Fibroblast of gingiva (primary cell): ENCODE results near the gene FGF23.
"Not testable (repeated sequence)": the region's sequence is repeated elsewhere in the genome, so short reads cannot be mapped to it uniquely, and the experiment has no call there.

ENCODE experiments used
- DNase-seq: peaks from one replicate; pipeline ENCODE4 v3.0.0-alpha.2; 2011; ENCODE audit warnings: low read depth

FGF23 gene

DNA sequence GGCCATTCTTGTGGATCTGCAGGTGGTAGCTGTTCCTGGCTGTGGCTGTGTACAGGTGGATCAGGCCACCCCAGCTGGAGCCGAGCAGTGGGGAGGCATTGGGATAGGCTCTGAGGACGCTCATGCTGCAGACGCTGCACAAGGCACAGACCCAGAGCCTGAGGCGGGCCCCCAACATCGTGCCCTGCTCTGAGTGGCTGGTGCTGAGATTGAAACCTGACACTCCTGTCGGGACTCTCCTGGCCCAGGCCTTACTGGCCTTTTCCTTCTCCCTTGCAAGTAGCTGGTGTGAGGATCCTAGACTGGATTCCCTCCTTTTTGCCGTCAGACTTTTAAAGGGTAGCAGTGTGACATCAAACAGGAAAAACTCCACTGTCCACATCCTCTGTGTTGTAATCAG lies at the start of gene FGF23:
TSS of gene FGF23 (minus strand) at position 308 of the 400 bp plus-strand sequence. CDS start at position 178, 130 bp downstream.
- DNase-seq = no peak

DNA sequence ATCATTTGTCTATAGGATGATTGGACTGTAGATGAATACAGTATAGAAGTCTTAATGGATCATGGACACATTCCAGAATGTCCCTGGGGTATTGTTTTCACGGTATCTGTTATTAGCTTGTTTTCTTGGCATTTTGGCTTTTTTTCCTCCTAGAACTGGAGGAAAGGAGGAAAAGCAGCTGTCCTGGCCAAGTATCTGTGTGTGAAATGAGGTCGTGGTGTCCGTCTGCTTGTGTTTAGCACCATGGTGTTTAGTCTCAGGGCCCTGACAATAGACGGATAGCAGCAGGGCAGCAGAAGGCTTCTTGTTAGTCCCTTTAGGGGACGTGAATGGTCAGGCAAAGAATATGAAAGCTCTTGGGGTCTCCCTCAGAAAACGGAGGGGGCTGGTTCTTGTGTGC lies 44.9 kb upstream of the FGF23 start:
- DNase-seq = no peak

DNA sequence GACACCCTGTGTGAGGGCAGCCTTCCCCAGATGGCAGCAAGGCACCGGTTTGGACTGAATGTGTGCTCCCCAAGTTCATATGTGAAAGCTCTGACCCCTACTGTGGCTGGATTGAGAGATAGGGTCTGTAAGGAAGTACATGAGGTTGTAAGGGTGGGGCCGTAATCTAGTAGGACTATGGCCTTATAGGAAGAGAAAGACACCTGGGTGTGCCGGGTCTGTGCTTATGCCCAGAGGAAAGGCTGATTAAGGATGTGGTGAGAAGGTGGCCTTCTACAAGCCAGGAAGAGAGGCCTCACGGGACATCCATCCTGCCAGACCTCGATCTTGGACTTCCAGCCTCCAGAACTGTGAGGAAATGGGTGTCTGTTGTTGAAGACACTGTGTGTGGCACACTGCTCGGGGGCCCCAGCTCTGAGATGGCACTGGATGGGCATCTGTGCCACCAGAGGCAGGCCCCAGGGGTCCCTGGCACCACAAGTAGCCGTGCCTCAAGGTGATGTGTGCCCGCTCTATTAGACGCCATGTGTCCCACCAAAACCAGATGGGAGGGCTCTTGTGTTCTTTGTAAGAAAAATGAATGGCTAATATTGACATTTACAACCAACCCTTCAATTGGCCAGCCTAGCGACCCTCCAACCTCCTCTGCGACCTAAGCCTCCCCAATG lies 44.1 kb upstream of the FGF23 start:
- DNase-seq = no peak

- DNase-seq = no peak
Measured at GRCh38 chr12:4422985-4423384, 43.5 kb upstream of the FGF23 start.

DNA sequence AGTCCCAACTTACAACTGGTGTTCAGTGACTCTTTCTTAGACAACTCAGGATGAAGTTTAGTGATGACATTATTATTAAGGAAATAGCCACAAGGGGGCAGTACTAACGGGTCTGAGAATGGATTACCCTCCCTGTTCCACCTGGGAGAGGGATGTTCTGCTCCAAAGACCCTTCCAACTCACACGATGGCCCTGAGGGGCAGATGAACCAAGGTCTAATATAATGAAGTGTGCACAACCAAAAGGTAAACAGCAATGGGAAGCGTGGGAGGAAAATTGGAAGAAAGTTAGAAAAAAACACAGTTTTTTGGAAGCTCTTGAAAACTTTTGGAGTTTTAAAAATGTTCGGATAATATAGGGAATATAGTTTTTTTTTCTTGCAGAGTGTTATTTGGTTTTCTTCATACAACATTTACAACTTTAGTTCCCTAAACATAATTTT lies 42.1 kb upstream of the FGF23 start:
- no peak for DNase-seq

DNA sequence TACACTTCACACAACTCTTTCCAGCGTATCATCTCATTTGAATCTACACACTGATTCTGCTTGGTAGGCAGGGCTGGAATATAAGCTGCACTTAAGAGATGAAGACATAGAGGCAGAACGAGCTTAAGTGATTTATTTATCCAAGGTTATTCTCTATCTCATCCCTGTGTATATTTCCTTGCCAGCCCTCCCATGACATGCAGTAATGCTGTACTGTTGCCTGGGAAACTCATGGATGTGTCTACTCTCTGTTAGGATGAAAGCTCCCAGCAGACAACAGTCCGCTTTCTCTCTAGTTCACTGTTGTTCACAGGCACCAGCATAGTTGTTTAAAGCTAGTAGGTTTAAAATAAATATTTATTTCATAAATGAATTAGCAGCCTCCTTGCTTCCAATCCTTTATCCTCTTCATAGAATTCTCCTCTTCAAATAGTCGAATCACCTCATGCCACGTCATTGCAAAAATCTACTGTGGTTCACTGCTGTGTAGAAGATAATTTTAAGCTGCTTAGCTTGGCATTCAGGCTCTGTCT lies 40.7 kb upstream of the FGF23 start:
- DNase-seq = no peak

DNA sequence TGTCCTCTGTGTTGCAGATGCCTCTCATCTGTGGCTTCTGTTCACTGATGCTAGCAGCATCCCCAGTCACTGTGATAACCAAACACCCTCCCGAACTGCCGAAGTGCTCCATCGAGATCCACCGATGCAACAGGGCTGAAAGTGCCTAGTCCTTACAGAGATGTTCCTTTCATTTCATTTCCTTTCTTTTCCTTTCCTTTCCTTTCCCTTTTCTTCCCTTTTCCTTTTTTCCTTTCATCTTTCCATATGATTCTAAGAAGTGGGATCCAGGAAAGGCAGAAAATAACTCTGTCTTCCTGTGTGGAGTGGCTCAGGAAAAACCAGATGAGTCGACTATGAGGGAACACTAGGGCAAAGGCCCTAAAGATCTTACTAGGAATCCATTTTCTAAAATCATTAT lies 39.4 kb upstream of the FGF23 start:
- DNase-seq = no peak

GRCh38 chr12:4417936-4418335 lies 38.4 kb upstream of the FGF23 start:
- DNase-seq = no peak

- no peak for DNase-seq
Measured at GRCh38 chr12:4417455-4417854, 37.9 kb upstream of the FGF23 start.

- DNase-seq = no peak
Measured at GRCh38 chr12:4416276-4416675, 36.8 kb upstream of the FGF23 start.

GRCh38 chr12:4412465-4412864 lies 33.0 kb upstream of the FGF23 start:
- no peak for DNase-seq

DNA sequence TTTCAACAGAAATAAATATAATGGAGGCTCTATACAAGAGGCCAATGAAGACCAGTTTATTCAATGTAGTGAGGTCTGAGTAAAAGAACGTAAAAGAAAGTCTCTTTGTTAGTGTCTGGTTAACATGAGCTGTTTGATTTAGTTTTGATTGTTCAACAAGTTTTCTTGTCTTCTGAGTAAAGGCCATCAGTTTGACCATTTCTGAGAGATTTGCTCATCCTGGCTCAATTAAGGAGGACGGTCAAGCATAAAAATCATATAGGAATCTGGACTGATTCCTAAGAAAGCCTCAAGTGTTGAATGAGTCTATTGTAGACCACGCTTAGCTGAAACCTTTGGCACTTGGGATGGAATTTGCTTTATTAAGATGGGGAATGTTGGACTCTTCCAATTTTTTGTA lies 32.5 kb upstream of the FGF23 start:
- DNase-seq = no peak

- no peak for DNase-seq
Measured at GRCh38 chr12:4407136-4407535, 27.6 kb upstream of the FGF23 start.

- not testable (repeated sequence) for DNase-seq
Measured at GRCh38 chr12:4404877-4405637, 25.5 kb upstream of the FGF23 start.

GRCh38 chr12:4402996-4403395 lies 23.5 kb upstream of the FGF23 start:
- no peak for DNase-seq

DNA sequence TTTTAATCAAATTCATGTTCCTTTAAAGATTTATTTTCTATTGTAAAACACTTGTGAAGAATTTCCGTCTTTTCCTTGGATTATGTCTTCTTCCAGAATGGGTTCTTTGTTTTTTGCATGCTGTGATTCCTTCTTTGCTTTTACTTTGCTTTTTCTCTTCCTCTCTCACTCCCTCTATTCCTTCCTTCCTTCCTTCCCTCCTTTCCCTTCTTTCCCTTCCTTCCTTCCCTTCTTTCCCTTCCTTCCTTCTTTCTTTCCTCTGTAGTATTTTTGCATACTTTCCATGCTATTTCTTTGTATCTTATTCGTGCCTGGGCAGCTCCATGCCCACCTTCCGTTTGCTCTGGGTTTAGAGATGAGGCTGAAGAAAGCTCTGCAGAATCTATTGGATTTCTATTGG lies 21.6 kb upstream of the FGF23 start:
- no peak for DNase-seq

- no peak for DNase-seq
Measured at GRCh38 chr12:4395818-4396217, 16.3 kb upstream of the FGF23 start.

GRCh38 chr12:4393211-4393610 lies 13.7 kb upstream of the FGF23 start:
- no peak for DNase-seq

GRCh38 chr12:4392223-4392742 lies 12.8 kb upstream of the FGF23 start:
- DNase-seq = no peak

GRCh38 chr12:4388662-4389061 lies 9.2 kb upstream of the FGF23 start:
- DNase-seq = no peak

- no peak for DNase-seq
Measured at GRCh38 chr12:4388032-4388431, 8.5 kb upstream of the FGF23 start.

- DNase-seq = no peak
Measured at GRCh38 chr12:4387607-4388006, 8.1 kb upstream of the FGF23 start.

- DNase-seq = no peak
Measured at GRCh38 chr12:4386801-4387200, 7.3 kb upstream of the FGF23 start.
